HEK293 (cell line): ENCODE results near the gene NUDT11.
"Not testable (repeated sequence)": the region's sequence is repeated elsewhere in the genome, so short reads cannot be mapped to it uniquely, and the experiment has no call there.

ENCODE experiments used
- CTCF ChIA-PET: fragments of 350-600 bp; formaldehyde crosslinking; extraction: SDS; loops from one replicate; lab custom pipeline; 2021; ENCODE audit warnings: antibody characterized with exemption; lab: Yijun Ruan, JAX
- POLR2A ChIA-PET: fragments of 300-600 bp; formaldehyde crosslinking; extraction: SDS; loops from one replicate; lab custom pipeline; 2020; ENCODE audit warnings: antibody characterized with exemption, inconsistent platforms; lab: Yijun Ruan, JAX
- H3K27ac ChIP-seq: fragments of 200-500 bp; sonication (Bioruptor generic); 2 replicates; pipeline ENCODE4 v1.5.1; 2014; ENCODE audit warnings: low read depth, low read length, control low read depth, inconsistent platforms; ENCODE audit errors: extremely low read depth
- H3K36me3 ChIP-seq, 2 experiments: fragments of 200-500 bp in 1 of 2; sonication (Bioruptor generic) in 1 of 2; 1 replicate in 1 of 2; 2 replicates in 1 of 2; pipeline ENCODE4 v1.5.1; 2014 to 2017; ENCODE audit warnings: inconsistent platforms in 2 of 2, low read length in 2 of 2; ENCODE audit not compliant: control insufficient read depth in 2 of 2, insufficient read depth in 1 of 2
- H3K4me1 ChIP-seq: fragments of 200-500 bp; sonication (Bioruptor generic); 2 replicates; pipeline ENCODE4 v1.5.1; 2014; ENCODE audit warnings: mild to moderate bottlenecking, low read length, inconsistent platforms; ENCODE audit not compliant: control insufficient read depth, insufficient read depth
- H3K4me3 ChIP-seq: 2 replicates; pipeline ENCODE4 v1.5.1; 2011; ENCODE audit warnings: low read depth, mild to moderate bottlenecking, control low read depth, low read length, moderate library complexity
- H3K9me3 ChIP-seq: fragments of 200-500 bp; sonication (Bioruptor generic); 2 replicates; pipeline ENCODE4 v1.5.1; 2014; ENCODE audit warnings: low read depth, low read length, inconsistent platforms; ENCODE audit not compliant: control insufficient read depth, insufficient read depth
- GLI2 ChIP-seq: fragments of 450-650 bp; formaldehyde crosslinking; IDR thresholded peaks from 2 replicates; pipeline ENCODE4; 2017; ENCODE audit warnings: missing biosample characterization, missing genetic modification characterization, low read depth, borderline replicate concordance
- HOXD13 ChIP-seq: sonication (generic); formaldehyde crosslinking; IDR thresholded peaks from 2 replicates; pipeline ENCODE4 v1.8.0; 2022; ENCODE audit warnings: missing genetic modification reagents, borderline replicate concordance
- KLF16 ChIP-seq: fragments of 450-650 bp; formaldehyde crosslinking; IDR thresholded peaks from 2 replicates; pipeline ENCODE4 v1.5.1; 2017; ENCODE audit warnings: missing biosample characterization, missing genetic modification characterization
- SALL2 ChIP-seq: fragments of 450-650 bp; formaldehyde crosslinking; IDR thresholded peaks from 2 replicates; pipeline ENCODE4 v1.5.0; 2017; ENCODE audit warnings: missing biosample characterization, mild to moderate bottlenecking, missing genetic modification characterization, borderline replicate concordance
- SP3 ChIP-seq: fragments of 450-650 bp; formaldehyde crosslinking; IDR thresholded peaks from 2 replicates; pipeline ENCODE4 v1.5.1; 2016; ENCODE audit warnings: missing biosample characterization, missing genetic modification characterization
- SP7 ChIP-seq: fragments of 450-650 bp; formaldehyde crosslinking; IDR thresholded peaks from 2 replicates; pipeline ENCODE4 v1.5.1; 2016; ENCODE audit warnings: missing biosample characterization, missing genetic modification characterization
- ZBTB7A ChIP-seq: fragments of 450-650 bp; formaldehyde crosslinking; IDR thresholded peaks from 2 replicates; pipeline ENCODE4 v1.5.1; 2016; ENCODE audit warnings: low read depth, missing biosample characterization, missing genetic modification characterization
- ZIC2 ChIP-seq: fragments of 450-650 bp; formaldehyde crosslinking; IDR thresholded peaks from 2 replicates; pipeline ENCODE4 v1.5.1; 2016; ENCODE audit warnings: missing biosample characterization, missing genetic modification characterization
- ZNF155 ChIP-seq: fragments of 450-650 bp; formaldehyde crosslinking; IDR thresholded peaks from 2 replicates; pipeline ENCODE4 v1.5.1; 2016; ENCODE audit warnings: missing biosample characterization, missing genetic modification characterization
- ZNF174 ChIP-seq: fragments of 450-650 bp; formaldehyde crosslinking; IDR thresholded peaks from 2 replicates; pipeline ENCODE4 v1.5.0; 2017; ENCODE audit warnings: missing biosample characterization, mild to moderate bottlenecking, missing genetic modification characterization
- ZNF223 ChIP-seq: fragments of 450-650 bp; formaldehyde crosslinking; IDR thresholded peaks from 2 replicates; pipeline ENCODE4 v1.5.1; 2016; ENCODE audit warnings: missing biosample characterization, missing genetic modification characterization
- ZNF23 ChIP-seq: fragments of 450-650 bp; formaldehyde crosslinking; IDR thresholded peaks from 2 replicates; pipeline ENCODE4 v1.5.1; 2016; ENCODE audit warnings: missing biosample characterization, missing genetic modification characterization, borderline replicate concordance
- ZNF274 ChIP-seq, 2 experiments: fragments of 200-500 bp in 1 of 2; fragments of 450-650 bp in 1 of 2; sonication (Bioruptor generic) in 1 of 2; formaldehyde crosslinking in 1 of 2; IDR thresholded peaks; 2 replicates each; pipeline versions ENCODE4 v1.5.1 to v1.6.1; 2014 to 2016; ENCODE audit warnings: borderline replicate concordance in 1 of 2, inconsistent platforms in 1 of 2, low read length in 1 of 2, missing biosample characterization in 1 of 2, missing genetic modification characterization in 1 of 2
- ZNF341 ChIP-seq: fragments of 450-650 bp; formaldehyde crosslinking; IDR thresholded peaks from 2 replicates; pipeline ENCODE4; 2016; ENCODE audit warnings: low read depth, missing biosample characterization, missing genetic modification characterization
- ZNF514 ChIP-seq: fragments of 450-650 bp; formaldehyde crosslinking; IDR thresholded peaks from 2 replicates; pipeline ENCODE4 v1.5.1; 2016; ENCODE audit warnings: missing biosample characterization, missing genetic modification characterization
- ZNF529 ChIP-seq: fragments of 450-650 bp; formaldehyde crosslinking; IDR thresholded peaks from 2 replicates; pipeline ENCODE4 v1.5.1; 2017; ENCODE audit warnings: missing genetic modification characterization, missing biosample characterization; ENCODE audit not compliant: insufficient replicate concordance
- ZNF544 ChIP-seq: fragments of 450-650 bp; formaldehyde crosslinking; IDR thresholded peaks from 2 replicates; pipeline ENCODE4 v1.5.0; 2017; ENCODE audit warnings: missing biosample characterization, missing genetic modification characterization
- ZNF596 ChIP-seq: fragments of 450-650 bp; IDR thresholded peaks from 2 replicates; pipeline ENCODE4 v1.5.0; 2018; ENCODE audit warnings: missing biosample characterization, mild to moderate bottlenecking, missing genetic modification characterization, moderate library complexity
- ZNF660 ChIP-seq: fragments of 450-650 bp; IDR thresholded peaks from 2 replicates; pipeline ENCODE4 v1.5.1; 2018; ENCODE audit warnings: missing biosample characterization, mild to moderate bottlenecking, missing genetic modification characterization
- TF ChIP-seq, protein P1 (sequence below): fragments of 450-650 bp; formaldehyde crosslinking; IDR thresholded peaks from 2 replicates; pipeline ENCODE4 v1.5.1; 2017; ENCODE audit warnings: missing biosample characterization, missing genetic modification characterization

Gene NUDT11

GRCh38 chrX:51495701-51496488, 497 bp downstream of the NUDT11 start:
- TF ChIP-seq ZNF341 (tag by site-specific recombination) = 0 out of 2 replicates have a peak, but pooled peaks have one; percentile 31
- POLR2A ChIA-PET, CTCF ChIA-PET, H3K9me3 ChIP-seq, H3K36me3 ChIP-seq, H3K4me1 ChIP-seq: not testable (repeated sequence)
- peak overlapping the region; percentile 52 for H3K4me3 ChIP-seq
- H3K27ac ChIP-seq = peak overlapping the region; percentile 49; the same call in 1 of the 2 replicates

DNA sequence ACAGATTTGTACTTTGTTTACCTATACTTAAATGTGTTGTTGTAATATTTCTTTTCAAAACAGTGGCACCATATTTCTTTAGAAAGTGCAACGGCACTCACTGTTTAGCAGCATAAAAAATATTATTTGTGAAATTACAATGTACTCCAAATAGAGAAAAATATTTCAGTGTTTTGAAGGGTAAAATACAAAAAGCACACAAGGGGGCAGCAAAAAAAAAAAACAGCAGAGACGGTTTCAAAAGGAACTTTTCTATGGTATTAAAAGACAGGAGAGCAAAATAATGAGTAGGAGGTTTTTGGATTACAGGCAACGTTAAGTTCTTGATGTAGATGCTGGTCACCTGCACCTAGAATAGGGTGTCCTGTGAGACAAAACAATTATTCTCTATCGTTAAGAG, 2.0 kb downstream of the NUDT11 start:
- POLR2A ChIA-PET = no interaction called here
- H3K36me3 ChIP-seq = no peaks in the 10 kb centered on the region
- no peaks in the 10 kb centered on the region for H3K9me3 ChIP-seq
- no peak for TF ChIP-seq KLF16 (tag by site-specific recombination)
- TF ChIP-seq ZNF544 (tag by site-specific recombination) = no peak
- TF ChIP-seq ZNF174 (tag by site-specific recombination) = no peak
- H3K4me3 ChIP-seq = peak overlapping the region; percentile 12; the same call in 1 of the 2 replicates
- CTCF ChIA-PET = interaction anchor here (1.0 kb wide), 1 partner anchor 803 kb away, joined by 3 read pairs; no protein-coding TSS in a partner anchor
- H3K4me1 ChIP-seq = no peaks in the 10 kb centered on the region
- H3K27ac ChIP-seq = no peak overlapping the region

- ChIA-PET POLR2A (no interaction called here), CTCF (interaction anchor here (0.6 to 2.3 kb wide), 11 partner anchors 10 to 767 kb away, joined by 3 to 22 read pairs (median 3); no protein-coding TSS in a partner anchor)
- H3K27ac ChIP-seq = no peak overlapping the region
- H3K4me1 ChIP-seq = no peaks in the 10 kb centered on the region
- TF ChIP-seq ZNF596 (tag by site-specific recombination) (no peak), ZBTB7A (tag by site-specific recombination) (no peak), ZNF223 (tag by site-specific recombination) (no peak)
- H3K9me3 ChIP-seq = no peaks in the 10 kb centered on the region
- H3K4me3 ChIP-seq = no peak overlapping the region
- no peaks in the 10 kb centered on the region for H3K36me3 ChIP-seq
These were observed 8.5 kb downstream of the NUDT11 start for GRCh38 chrX:51487960-51488267.

DNA sequence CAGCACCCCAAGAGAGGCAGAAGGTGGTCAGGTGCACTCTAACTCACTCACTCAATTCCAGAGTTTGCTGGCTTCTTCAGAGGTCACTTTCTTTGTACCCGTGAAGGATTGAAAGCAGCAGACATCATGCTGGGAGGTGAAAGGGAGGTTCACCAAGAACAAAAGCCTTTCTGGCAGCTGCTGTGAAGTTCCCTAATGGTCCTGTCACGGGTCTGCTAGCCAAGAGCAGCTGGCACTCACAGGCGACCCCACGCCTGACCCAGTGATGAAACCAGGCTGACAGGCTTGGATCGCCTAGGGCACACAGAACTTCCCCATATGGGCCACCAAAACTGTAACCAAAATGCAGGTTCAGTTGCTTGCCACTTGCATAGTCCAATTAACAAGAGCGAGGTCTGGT, 11.8 kb downstream of the NUDT11 start:
- no peak for TF ChIP-seq HOXD13 (CRISPR knock-in tag)
- TF ChIP-seq, protein P1, sequence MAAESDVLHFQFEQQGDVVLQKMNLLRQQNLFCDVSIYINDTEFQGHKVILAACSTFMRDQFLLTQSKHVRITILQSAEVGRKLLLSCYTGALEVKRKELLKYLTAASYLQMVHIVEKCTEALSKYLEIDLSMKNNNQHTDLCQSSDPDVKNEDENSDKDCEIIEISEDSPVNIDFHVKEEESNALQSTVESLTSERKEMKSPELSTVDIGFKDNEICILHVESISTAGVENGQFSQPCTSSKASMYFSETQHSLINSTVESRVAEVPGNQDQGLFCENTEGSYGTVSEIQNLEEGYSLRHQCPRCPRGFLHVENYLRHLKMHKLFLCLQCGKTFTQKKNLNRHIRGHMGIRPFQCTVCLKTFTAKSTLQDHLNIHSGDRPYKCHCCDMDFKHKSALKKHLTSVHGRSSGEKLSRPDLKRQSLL = no peak
- H3K36me3 ChIP-seq = no peaks in the 10 kb centered on the region
- H3K9me3 ChIP-seq = no peaks in the 10 kb centered on the region
- no peak overlapping the region for H3K4me3 ChIP-seq
- H3K27ac ChIP-seq = no peak overlapping the region
- no peaks in the 10 kb centered on the region for H3K4me1 ChIP-seq
- CTCF ChIA-PET = interaction anchor here (0.7 kb wide), 1 partner anchor 351 kb away, joined by 3 read pairs; no protein-coding TSS in a partner anchor
- POLR2A ChIA-PET = no interaction called here

- H3K9me3 ChIP-seq, H3K4me3 ChIP-seq, H3K36me3 ChIP-seq, H3K27ac ChIP-seq, POLR2A ChIA-PET, H3K4me1 ChIP-seq: not testable (repeated sequence)
- CTCF ChIA-PET = interaction anchor here (0.7 kb wide), 1 partner anchor 318 kb away, joined by 4 read pairs; no protein-coding TSS in a partner anchor
These were observed 14.0 kb downstream of the NUDT11 start for GRCh38 chrX:51482411-51482810.

DNA sequence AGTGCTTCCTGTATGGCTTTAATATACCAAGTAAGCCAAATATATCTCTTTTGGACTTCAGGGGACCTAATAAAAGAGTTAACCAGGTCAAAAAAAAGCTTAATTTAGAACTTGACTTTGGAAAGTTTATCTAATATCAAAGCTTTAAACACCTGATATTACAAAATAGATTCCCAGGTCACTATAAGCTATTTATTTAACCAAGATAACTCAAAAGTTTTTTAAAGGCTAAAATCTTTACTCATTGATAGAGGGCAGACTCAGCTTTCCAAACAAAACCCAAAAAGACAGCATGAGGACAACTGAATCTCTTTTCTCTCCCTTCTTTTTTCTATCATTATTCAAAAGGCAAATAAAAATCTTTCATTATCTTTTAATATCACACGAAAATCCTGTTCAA, 19.5 kb downstream of the NUDT11 start:
- H3K27ac ChIP-seq = no peak overlapping the region
- no peaks in the 10 kb centered on the region for H3K9me3 ChIP-seq
- no peak overlapping the region for H3K4me3 ChIP-seq
- H3K36me3 ChIP-seq = no peaks in the 10 kb centered on the region
- ChIA-PET POLR2A (no interaction called here), CTCF (interaction anchor here (3.4 to 3.7 kb wide), 2 partner anchors 10 to 17 kb away, joined by 22 to 28 read pairs; no protein-coding TSS in a partner anchor)
- H3K4me1 ChIP-seq = no peaks in the 10 kb centered on the region
- TF ChIP-seq SP3 = no peak
- TF ChIP-seq ZNF23 (tag by site-specific recombination) = no peak
- TF ChIP-seq ZNF174 (tag by site-specific recombination) = no peak
- TF ChIP-seq SALL2 (tag by site-specific recombination) = no peak
- TF ChIP-seq ZNF529 (tag by site-specific recombination) = no peak
- TF ChIP-seq SP7 (tag by site-specific recombination) = no peak
- TF ChIP-seq ZNF274 (IDR thresholded peaks at IDR 0.05; ENCODE audit: low read length) = no peak
- TF ChIP-seq ZNF274 (tag by site-specific recombination; IDR thresholded peaks at IDR 0.05; ENCODE audit: borderline replicate concordance) = no peak
- no peak for TF ChIP-seq ZNF155 (tag by site-specific recombination)
- no peak for TF ChIP-seq GLI2 (tag by site-specific recombination)
- no peak for TF ChIP-seq ZIC2 (tag by site-specific recombination)
- no peak for TF ChIP-seq ZNF660 (tag by site-specific recombination)
- TF ChIP-seq ZNF514 (tag by site-specific recombination) = no peak
